DLD1 (cell line): ENCODE data around the gene HMGA1.

Experiments used
- in situ Hi-C: cut with HindIII; loops from 2 replicates; pipeline ENCODE4 v1.10.0; 2017; ENCODE audit warnings: low sequenced_read_pairs

HMGA1 gene, protein sequence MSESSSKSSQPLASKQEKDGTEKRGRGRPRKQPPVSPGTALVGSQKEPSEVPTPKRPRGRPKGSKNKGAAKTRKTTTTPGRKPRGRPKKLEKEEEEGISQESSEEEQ

DNA sequence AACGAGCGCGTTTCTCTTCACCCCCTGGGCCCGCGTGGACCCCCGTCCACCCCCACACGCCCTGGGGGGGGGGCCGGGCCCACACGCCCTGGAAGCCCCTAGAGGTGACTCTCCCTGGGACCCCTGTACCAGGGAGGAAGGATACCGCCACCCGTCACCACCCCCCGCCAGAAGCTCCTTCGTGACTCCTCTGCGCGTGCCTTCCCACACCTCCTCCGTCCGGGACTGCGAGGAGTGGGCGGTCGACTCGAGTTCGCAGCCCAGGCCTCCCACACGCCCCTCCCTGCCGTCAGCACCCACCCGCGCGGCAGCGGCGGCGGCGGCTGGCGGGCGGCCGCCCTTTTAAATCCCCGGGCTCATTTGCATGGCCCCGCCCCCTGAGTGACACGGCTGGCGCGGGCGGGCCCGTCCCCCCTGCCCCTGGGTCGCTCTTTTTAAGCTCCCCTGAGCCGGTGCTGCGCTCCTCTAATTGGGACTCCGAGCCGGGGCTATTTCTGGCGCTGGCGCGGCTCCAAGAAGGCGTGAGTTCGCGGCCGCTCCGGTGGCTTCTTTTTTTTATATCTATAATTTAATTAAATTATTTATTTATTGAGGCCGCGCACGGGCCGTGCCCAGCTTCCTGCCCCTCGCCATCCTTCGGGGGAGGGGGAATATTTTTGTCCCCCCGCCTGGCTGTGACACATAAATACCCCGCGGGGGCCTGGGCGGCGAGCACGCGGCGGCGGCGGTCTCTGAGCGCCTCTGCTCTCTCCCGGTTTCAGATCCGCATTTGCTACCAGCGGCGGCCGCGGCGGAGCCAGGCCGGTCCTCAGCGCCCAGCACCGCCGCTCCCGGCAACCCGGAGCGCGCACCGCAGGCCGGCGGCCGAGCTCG is at the start of gene HMGA1:
Gene HMGA1, plus strand, starts transcription at position 431 of the 873 bp plus-strand sequence. CDS start 3,908 bp downstream, outside the sequence.
- in situ Hi-C loops = no loop called here

DNA sequence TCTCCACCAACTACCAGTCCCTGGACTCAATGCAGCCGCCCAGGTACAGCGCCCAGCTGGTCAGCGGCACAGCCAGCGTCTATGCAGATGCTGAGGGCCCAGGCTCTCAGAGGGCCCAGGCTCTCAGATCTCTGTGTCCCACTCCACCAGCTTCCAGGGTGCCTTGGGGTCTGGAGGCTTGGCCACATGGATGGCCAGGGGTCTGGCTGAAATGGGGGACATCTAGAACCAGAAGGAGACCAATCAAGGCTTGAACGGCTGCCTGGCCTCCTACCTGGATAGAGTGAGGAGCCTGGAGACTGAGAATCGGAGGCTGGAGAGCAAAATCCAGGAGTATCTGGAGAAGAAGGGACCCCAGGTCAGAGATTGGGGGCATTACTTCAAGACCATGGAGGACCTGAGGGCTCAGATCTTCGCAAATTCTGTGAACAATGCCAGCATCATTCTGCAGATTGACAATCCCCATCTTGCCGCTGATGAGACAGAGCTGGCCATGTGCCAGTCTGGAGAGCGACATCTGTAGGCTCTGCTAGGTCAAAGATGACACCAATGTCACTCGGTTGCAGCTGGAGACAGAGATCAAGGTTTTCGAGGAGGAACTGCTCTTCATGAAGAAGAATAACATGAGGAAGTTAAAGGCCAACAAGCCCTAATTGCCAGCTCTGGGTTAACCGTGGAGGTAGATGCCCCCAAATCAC is 46.7 kb upstream of the HMGA1 start:
- in situ Hi-C loops = no loop called here

DNA sequence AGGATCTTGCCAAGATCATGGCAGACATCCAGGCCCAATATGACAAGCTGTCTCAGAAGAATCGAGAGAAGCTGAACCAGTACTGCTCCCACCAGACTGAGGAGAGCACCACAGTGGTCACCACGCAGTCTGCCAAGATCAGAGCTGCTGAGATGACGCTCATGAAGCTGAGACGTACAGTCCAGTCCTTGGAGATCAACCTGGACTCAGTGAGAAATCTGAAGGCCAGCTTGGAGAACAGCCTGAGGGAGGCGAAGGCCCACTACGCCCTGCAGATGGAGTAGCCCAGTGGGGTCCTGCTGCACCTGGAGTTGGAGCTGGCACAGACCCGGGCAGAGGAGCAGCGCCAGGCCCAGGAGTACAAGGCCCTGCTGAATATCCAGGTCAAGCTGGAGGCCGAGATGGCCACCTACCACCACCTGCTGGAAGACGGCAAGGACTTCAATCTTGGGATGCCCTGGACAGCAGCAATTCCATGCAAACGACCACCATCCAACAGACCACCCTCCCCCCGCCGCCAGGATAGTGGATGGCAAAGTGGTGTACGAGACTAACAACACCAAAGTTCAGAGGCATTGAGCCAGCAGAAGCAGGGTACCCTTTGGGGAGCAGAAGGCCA is 46.1 kb upstream of the HMGA1 start:
- in situ Hi-C loops = no loop called here

DNA sequence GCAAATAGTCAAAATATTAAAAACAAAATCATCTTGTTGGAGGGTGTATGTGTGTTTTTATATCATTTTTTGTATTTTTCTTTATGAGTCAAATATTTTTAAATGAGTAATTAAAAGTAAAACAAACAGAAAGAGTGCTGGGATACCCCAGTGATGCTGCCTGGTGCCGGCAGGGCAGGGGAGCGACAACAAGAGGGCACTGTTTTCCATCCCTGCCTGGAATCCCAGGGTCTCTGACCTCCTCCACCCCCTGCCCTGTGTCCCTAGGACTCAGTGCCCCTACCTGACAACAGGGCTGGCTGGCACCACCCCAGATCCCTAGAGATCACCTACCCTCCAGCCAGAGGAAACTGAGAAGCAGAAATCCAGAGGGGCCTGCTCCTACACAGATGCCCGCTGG is 41.9 kb upstream of the HMGA1 start:
- in situ Hi-C loops = no loop called here

- in situ Hi-C loops = no loop called here
Observed at GRCh38 chr6:34195726-34196115, 41.0 kb upstream of the HMGA1 start.

GRCh38 chr6:34196116-34196832 is 40.4 kb upstream of the HMGA1 start:
- in situ Hi-C loops = no loop called here

DNA sequence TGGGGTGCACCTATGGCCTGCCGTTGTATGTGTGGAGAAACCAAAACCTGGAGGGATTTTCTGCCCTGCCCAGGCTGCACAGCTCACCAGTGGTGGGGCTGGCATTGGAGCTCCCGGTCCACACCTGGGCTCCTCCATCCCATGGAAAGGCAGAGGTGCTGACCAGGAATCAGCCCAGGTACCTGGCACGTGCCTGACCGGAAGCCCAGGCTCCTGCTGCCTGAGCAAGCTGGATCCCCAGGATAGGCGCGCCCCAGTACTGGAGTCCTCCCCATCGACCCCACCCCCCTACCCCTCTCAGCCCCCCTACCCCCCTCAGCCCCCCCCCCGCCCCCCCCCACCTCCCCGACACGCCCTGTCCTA is 39.9 kb upstream of the HMGA1 start:
- in situ Hi-C loops = no loop called here

- in situ Hi-C loops = no loop called here
Observed at GRCh38 chr6:34200340-34200971, 36.2 kb upstream of the HMGA1 start.

DNA sequence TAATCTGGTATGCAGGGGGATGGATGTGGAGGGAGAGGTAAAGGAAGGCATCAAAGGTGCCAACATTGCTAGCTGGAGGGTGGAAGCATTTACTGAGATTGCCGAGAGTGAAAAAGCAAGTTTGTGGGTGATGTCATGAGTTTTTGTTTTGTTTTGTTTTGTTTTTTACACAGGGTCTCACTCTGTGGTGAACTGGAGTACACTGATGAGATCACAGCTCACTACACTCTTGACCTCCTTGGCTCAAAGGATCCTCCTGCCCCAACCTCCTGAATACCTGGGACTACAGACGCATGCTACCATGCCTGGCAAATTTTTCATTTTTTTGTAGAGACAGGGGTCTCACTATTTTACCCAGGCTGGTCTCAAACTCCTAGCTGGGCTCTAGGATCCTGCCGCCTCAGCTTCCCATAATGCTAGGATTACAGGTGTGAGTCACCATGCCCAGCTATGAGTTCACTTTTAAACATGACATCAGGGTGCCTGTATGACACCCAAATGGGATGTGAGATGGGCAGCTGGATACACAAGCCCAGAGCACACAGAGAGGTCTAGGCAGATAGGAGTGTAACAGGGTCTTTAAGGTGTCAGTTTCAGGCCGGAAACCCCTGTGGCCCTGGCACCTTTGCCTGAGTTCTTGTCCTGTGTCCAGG is 35.1 kb upstream of the HMGA1 start:
- in situ Hi-C loops = no loop called here

- in situ Hi-C loops = no loop called here
Observed at GRCh38 chr6:34202329-34203201, 34.1 kb upstream of the HMGA1 start.

- in situ Hi-C loops = no loop called here
Observed at GRCh38 chr6:34204693-34205092, 32.0 kb upstream of the HMGA1 start.

- in situ Hi-C loops = no loop called here
Observed at GRCh38 chr6:34205466-34205865, 31.2 kb upstream of the HMGA1 start.

- in situ Hi-C loops = no loop called here
Observed at GRCh38 chr6:34205916-34206315, 30.8 kb upstream of the HMGA1 start.

DNA sequence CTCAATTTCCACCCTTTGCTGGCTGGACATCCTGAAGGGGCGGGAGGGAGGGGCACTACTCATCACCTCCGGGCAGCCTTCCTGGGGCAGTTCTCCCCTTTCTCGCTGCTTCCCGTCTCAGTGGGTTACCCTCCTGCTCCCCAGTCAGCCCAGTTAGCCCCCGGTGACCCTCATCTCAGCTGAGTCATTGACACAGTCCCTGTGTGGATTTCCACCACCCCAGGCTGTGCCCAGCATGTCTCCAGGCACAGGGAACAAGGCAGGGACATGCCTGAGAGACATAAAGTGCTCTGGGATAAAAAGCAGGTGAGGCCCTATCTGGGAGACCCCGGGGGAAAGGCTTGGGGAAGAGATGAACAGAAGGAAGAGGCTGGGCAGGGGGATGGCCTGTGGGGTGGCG is 29.9 kb upstream of the HMGA1 start:
- in situ Hi-C loops = no loop called here

DNA sequence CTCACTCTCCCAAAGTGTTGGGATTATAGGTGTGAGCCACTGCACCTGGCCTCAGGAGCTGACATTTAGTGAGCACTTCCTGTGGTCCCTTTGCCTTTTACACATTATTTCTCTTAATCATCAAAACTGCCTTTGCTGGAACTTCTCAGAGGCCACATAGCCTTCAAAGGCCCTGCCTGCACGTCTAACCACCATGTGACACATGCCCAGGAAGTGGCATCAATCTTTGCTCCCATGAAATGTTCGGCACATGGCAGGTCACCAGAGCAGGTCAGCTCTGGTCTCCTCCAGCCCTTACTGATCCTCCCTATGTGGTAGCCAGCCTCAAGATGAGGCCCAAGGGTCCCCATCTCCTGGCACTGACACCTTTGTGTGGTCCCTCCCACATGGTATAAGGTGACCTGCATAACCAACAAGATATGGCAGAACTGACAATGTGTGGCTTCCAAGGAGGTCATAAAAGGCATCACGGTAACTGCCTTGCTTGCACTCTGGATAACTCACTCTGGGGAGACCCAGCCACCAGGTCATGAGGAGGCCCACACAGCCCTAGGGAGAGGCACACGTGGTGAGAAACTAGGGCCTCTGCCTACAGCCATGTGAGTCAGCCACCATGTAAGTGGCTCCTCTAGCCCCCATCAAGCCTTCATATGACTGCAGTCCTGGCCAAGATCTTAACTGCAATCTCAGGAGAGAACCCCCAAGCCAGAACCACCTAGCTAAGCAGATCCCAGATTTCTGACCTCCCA is 28.8 kb upstream of the HMGA1 start:
- in situ Hi-C loops = no loop called here

- in situ Hi-C loops = no loop called here
Observed at GRCh38 chr6:34213772-34214171, 22.9 kb upstream of the HMGA1 start.

DNA sequence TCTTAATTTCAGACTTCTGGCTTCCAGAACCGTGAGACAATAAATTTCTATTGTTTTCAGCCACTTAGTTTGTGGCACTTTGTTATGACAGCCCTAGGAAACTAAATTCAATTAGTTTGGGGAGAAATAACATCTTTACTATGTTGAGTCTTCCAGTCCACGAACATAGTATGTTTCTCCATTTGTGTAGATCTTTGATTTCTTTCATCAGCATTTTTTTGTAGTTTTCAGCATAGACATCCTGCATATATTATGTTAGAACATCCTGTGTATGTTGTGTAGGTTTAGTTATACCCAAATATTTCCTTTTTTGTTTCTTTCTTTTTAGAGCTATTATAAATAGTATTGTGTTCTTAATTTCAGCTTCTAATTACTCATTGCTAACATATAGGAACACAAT is 18.0 kb upstream of the HMGA1 start:
- in situ Hi-C loops = no loop called here

DNA sequence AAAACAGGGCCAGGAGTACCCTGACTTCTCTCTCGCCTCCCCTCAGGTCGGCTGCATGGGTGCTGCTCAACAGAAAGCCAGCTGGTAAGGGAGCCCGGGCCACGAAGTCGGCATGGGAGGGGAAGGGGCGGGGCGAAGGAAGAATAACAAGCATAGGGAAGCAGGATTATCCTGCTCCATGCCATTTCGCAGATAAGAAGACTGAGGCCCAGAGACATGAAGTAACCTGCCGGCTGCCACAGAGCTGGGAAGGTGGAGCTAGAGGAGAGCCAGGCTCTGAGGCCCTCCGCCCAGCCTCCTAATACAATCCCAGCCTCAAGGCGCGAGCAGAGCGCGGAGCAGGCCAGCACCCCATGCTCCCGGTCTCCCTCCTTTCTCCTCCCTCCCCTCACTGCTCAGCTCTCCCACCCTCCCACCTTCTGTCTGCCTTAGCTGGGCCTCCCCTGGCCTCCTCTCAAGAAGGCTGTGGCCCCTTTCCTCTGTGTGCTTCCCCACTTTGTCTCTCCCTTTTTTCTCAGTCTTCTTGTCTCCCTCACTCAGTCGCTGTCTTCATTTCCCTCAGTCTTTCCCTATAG is 13.2 kb upstream of the HMGA1 start:
- in situ Hi-C loops = no loop called here
